MM.1S (cell line): ENCODE data around the gene UBASH3A.

ENCODE experiments used
- DNase-seq: peaks from one replicate; pipeline ENCODE4 v3.0.0-alpha.2; 2015
- H2AFZ ChIP-seq: fragments of 300-600 bp; sonication (generic); 2 replicates; pipeline ENCODE4 v1.6.0; 2016; ENCODE audit warnings: antibody characterized with exemption, low read length
- H3F3A ChIP-seq: fragments of 300-600 bp; sonication (generic); 2 replicates; pipeline ENCODE4 v1.6.1; 2016; ENCODE audit warnings: mild to moderate bottlenecking, antibody characterized with exemption, low read length, moderate library complexity, mixed read lengths; ENCODE audit not compliant: insufficient read depth
- H3K27ac ChIP-seq: fragments of 300-600 bp; sonication (generic); 2 replicates; pipeline ENCODE4 v1.5.1; 2016; ENCODE audit warnings: mild to moderate bottlenecking, low read length
- H3K27me3 ChIP-seq: fragments of 300-600 bp; sonication (generic); replicated peaks from 2 replicates; pipeline ENCODE4 v1.6.0; 2016; ENCODE audit warnings: low read length; ENCODE audit not compliant: insufficient read depth
- H3K36me3 ChIP-seq: fragments of 300-600 bp; sonication (generic); replicated peaks from 2 replicates; pipeline ENCODE4 v1.6.1; 2016; ENCODE audit warnings: mild to moderate bottlenecking, low read length, mixed read lengths; ENCODE audit not compliant: insufficient read depth
- H3K4me1 ChIP-seq: fragments of 300-600 bp; sonication (generic); 2 replicates; pipeline ENCODE4 v1.6.1; 2016; ENCODE audit warnings: low read length, mixed read lengths
- H3K4me2 ChIP-seq: fragments of 300-600 bp; sonication (generic); 2 replicates; pipeline ENCODE4 v1.6.0; 2016; ENCODE audit warnings: low read depth, low read length
- H3K4me3 ChIP-seq: fragments of 300-600 bp; sonication (generic); 2 replicates; pipeline ENCODE4 v1.5.1; 2016; ENCODE audit warnings: low read length, mixed read lengths
- H3K79me2 ChIP-seq: fragments of 300-600 bp; sonication (generic); 2 replicates; pipeline ENCODE4 v1.6.1; 2016; ENCODE audit warnings: mixed run types, low read length, mixed read lengths
- H3K9ac ChIP-seq: fragments of 300-600 bp; sonication (generic); 2 replicates; pipeline ENCODE4 v1.6.1; 2016; ENCODE audit warnings: low read length, mixed read lengths
- H3K9me2 ChIP-seq: fragments of 300-600 bp; sonication (generic); replicated peaks from 2 replicates; pipeline ENCODE4 v1.6.1; 2016; ENCODE audit warnings: mild to moderate bottlenecking, low read length, mixed read lengths; ENCODE audit not compliant: insufficient read depth
- H3K9me3 ChIP-seq: fragments of 300-600 bp; sonication (generic); replicated peaks from 2 replicates; pipeline ENCODE4 v1.6.1; 2016; ENCODE audit warnings: mild to moderate bottlenecking, low read length, mixed read lengths; ENCODE audit not compliant: insufficient read depth
- H4K20me1 ChIP-seq: fragments of 300-600 bp; sonication (generic); 2 replicates; pipeline ENCODE4 v1.6.1; 2016; ENCODE audit warnings: mild to moderate bottlenecking, low read length, moderate library complexity, mixed read lengths; ENCODE audit not compliant: insufficient read depth
- EZH2 ChIP-seq: fragments of 300-600 bp; sonication (generic); optimal IDR thresholded peaks from 2 replicates; pipeline ENCODE3; 2017; ENCODE audit warnings: low read depth, mild to moderate bottlenecking, antibody characterized with exemption, low read length, mixed read lengths
- EZH2phosphoT487 ChIP-seq: fragments of 300-600 bp; sonication (generic); IDR thresholded peaks from 2 replicates; pipeline ENCODE4 v1.6.1; 2018; ENCODE audit warnings: antibody characterized with exemption, low read length
- TF ChIP-seq, protein P1 (sequence below): fragments of 300-600 bp; sonication (generic); IDR thresholded peaks from 2 replicates; pipeline ENCODE4 v1.5.1; 2016; ENCODE audit warnings: antibody characterized with exemption, low read length, mixed read lengths

Gene UBASH3A

DNA sequence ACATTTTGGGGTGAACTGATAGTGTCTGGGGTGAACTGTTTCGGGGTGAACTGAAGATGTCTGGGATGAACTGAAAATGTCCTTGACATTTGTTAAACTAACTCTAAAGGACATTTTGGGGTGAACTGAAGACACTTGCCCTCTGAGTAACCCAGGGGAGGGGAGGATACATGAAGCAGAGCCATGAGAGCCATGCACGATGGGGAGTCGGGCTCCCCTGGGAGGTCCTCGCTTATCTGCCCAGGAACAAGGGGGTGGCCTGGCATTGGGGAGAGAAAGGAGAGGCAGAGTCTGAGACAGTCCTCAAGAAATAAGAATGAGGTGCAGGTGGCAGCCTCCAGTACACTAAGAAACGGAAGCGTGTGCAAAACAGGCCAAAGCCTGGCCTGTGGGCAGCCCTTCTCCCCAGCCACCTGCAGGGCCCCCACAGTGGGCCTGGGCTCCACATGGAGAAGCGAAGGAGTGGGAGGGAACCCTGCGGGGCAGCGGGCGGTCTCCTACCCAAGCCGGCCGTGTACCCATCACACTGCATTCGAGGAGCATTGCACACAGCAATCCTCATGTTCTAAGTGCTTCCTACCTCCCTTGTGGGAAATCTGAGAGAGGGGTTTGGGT is 68.1 kb downstream of the UBASH3A start:
- no peaks in the 10 kb centered on the region for H3K9me2 ChIP-seq
- H2AFZ ChIP-seq, result no peak overlapping the region
- H3K4me1 ChIP-seq, result peaks cover 27% of the 10 kb centered on the region
- H3K9ac ChIP-seq, result no peak overlapping the region
- H3F3A ChIP-seq, result peaks cover 16% of the 10 kb centered on the region
- H3K79me2 ChIP-seq, result no peaks in the 10 kb centered on the region
- H3K4me3 ChIP-seq, result no peak overlapping the region
- no peak for DNase-seq
- no peak overlapping the region for H3K27ac ChIP-seq
- H4K20me1 ChIP-seq, result no peaks in the 10 kb centered on the region
- H3K36me3 ChIP-seq, result no peaks in the 10 kb centered on the region
- TF ChIP-seq EZH2phosphoT487, result no peak
- TF ChIP-seq, protein P1, sequence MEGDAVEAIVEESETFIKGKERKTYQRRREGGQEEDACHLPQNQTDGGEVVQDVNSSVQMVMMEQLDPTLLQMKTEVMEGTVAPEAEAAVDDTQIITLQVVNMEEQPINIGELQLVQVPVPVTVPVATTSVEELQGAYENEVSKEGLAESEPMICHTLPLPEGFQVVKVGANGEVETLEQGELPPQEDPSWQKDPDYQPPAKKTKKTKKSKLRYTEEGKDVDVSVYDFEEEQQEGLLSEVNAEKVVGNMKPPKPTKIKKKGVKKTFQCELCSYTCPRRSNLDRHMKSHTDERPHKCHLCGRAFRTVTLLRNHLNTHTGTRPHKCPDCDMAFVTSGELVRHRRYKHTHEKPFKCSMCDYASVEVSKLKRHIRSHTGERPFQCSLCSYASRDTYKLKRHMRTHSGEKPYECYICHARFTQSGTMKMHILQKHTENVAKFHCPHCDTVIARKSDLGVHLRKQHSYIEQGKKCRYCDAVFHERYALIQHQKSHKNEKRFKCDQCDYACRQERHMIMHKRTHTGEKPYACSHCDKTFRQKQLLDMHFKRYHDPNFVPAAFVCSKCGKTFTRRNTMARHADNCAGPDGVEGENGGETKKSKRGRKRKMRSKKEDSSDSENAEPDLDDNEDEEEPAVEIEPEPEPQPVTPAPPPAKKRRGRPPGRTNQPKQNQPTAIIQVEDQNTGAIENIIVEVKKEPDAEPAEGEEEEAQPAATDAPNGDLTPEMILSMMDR, result no peak
- no peak overlapping the region for H3K4me2 ChIP-seq
- H3K9me3 ChIP-seq, result no peaks in the 10 kb centered on the region
- H3K27me3 ChIP-seq, result peaks cover 39% of the 10 kb centered on the region

GRCh38 chr21:42472521-42472920 is 68.8 kb downstream of the UBASH3A start:
- no peak overlapping the region for H2AFZ ChIP-seq
- H3K9me2 ChIP-seq, result no peaks in the 10 kb centered on the region
- no peaks in the 10 kb centered on the region for H3K9me3 ChIP-seq
- peaks cover 39% of the 10 kb centered on the region for H3K27me3 ChIP-seq
- H3K36me3 ChIP-seq, result no peaks in the 10 kb centered on the region
- H3K27ac ChIP-seq, result no peak overlapping the region
- H3K79me2 ChIP-seq, result no peaks in the 10 kb centered on the region
- TF ChIP-seq EZH2phosphoT487 (no peak), EZH2 (no peak)
- TF ChIP-seq, protein P1, result no peak
- no peaks in the 10 kb centered on the region for H4K20me1 ChIP-seq
- H3K4me3 ChIP-seq, result no peak overlapping the region
- H3F3A ChIP-seq, result peaks cover 14% of the 10 kb centered on the region
- H3K4me2 ChIP-seq, result no peak overlapping the region
- H3K4me1 ChIP-seq, result peaks cover 21% of the 10 kb centered on the region
- DNase-seq, result no peak
- H3K9ac ChIP-seq, result no peak overlapping the region

DNA sequence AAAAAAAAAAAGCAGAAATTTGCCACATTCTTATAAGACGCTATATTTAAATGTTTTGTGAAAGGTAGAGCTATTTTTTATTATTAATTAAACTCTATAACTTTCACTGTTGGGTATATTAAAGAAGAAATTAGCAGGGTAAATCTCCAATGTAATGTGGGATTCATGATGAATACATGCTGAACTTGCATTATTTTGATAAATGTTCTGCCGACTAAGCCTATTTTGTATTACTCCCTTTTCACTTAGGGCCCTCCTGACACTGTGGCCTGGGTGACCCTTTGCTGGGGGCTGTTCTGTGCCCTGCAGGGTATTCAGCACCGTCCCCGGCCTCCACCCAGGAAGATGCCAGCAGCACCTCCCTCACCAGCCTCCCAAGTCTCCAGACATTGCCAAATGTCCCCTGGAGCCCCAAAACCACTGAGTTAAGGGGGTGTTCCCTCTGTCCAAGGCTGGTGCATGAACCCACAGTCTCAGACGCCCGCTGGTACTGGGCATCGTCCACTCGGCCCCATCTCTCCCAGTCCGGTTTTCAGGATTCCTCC is 69.9 kb downstream of the UBASH3A start:
- Histone ChIP-seq H3K9me3 (no peaks in the 10 kb centered on the region), H3K27ac (no peak overlapping the region), H3K4me3 (no peak overlapping the region), H3F3A (peaks cover 17% of the 10 kb centered on the region), H3K79me2 (no peaks in the 10 kb centered on the region), H3K9ac (no peak overlapping the region), H3K27me3 (peaks cover 30% of the 10 kb centered on the region), H2AFZ (no peak overlapping the region), H3K36me3 (no peaks in the 10 kb centered on the region), H3K4me2 (no peak overlapping the region), H3K4me1 (peaks cover 18% of the 10 kb centered on the region), H3K9me2 (no peaks in the 10 kb centered on the region), H4K20me1 (no peaks in the 10 kb centered on the region)
- no peak for DNase-seq
- TF ChIP-seq, protein P1, result no peak
- TF ChIP-seq EZH2 (no peak), EZH2phosphoT487 (no peak)
